Neuronal stem cell (in vitro differentiated cells): ENCODE data around the gene SLC25A4.

Experiments
- DNase-seq: peaks from one replicate; pipeline ENCODE4 v3.0.0-alpha.2; 2013; ENCODE audit warnings: low spot score
- H2AFZ ChIP-seq: one replicate; pipeline ENCODE4 v1.6.1; 2013; ENCODE audit warnings: mild to moderate bottlenecking, low read length, inconsistent platforms
- H2AK5ac ChIP-seq: 2 replicates; pipeline ENCODE4 v1.6.1; 2013; ENCODE audit warnings: low read depth, mild to moderate bottlenecking, inconsistent platforms, low read length, moderate library complexity, mixed read lengths
- H2BK120ac ChIP-seq: 2 replicates; pipeline ENCODE4 v1.6.1; 2013; ENCODE audit warnings: low read depth, mild to moderate bottlenecking, inconsistent platforms, low read length, moderate library complexity, mixed read lengths
- H2BK12ac ChIP-seq: one replicate; pipeline ENCODE4 v1.6.1; 2013; ENCODE audit warnings: low read length, inconsistent platforms
- H2BK15ac ChIP-seq: 2 replicates; pipeline ENCODE4 v1.6.1; 2013; ENCODE audit warnings: mild to moderate bottlenecking, low read length, inconsistent platforms, mixed read lengths
- H2BK5ac ChIP-seq: one replicate; pipeline ENCODE4 v1.6.1; 2013; ENCODE audit warnings: inconsistent platforms, mild to moderate bottlenecking, low read length, moderate library complexity
- H3K14ac ChIP-seq: one replicate; pipeline ENCODE4 v1.6.1; 2013; ENCODE audit warnings: low read length, inconsistent platforms
- H3K18ac ChIP-seq: 2 replicates; pipeline ENCODE4 v1.6.1; 2013; ENCODE audit warnings: low read length, inconsistent platforms
- H3K23ac ChIP-seq: 2 replicates; pipeline ENCODE4 v1.6.1; 2013; ENCODE audit warnings: low read depth, mild to moderate bottlenecking, mixed read lengths, low read length, inconsistent platforms; ENCODE audit not compliant: poor library complexity
- H3K27ac ChIP-seq: replicated peaks from 3 replicates; pipeline ENCODE4 v1.5.1; 2013; ENCODE audit warnings: low read length, inconsistent platforms
- H3K27me3 ChIP-seq, 3 experiments: 2 replicates each; pipeline ENCODE4 v1.6.1; 2013; ENCODE audit warnings: low read length in 3 of 3, mild to moderate bottlenecking in 2 of 3, inconsistent platforms in 1 of 3, low read depth in 1 of 3, mixed read lengths in 1 of 3, moderate library complexity in 1 of 3; ENCODE audit not compliant: control insufficient read depth in 3 of 3, insufficient read depth in 3 of 3
- H3K36me3 ChIP-seq, 2 donors: replicated peaks in 1 of 2; 2 replicates each; pipeline ENCODE4 v1.6.1; 2013; ENCODE audit warnings: low read length in 2 of 2; ENCODE audit not compliant: control insufficient read depth in 2 of 2, insufficient read depth in 2 of 2
- H3K4ac ChIP-seq: 2 replicates; pipeline ENCODE4 v1.6.1; 2013; ENCODE audit warnings: inconsistent platforms, mild to moderate bottlenecking, low read length, moderate library complexity
- H3K4me1 ChIP-seq, 2 donors: 1 replicate in 1 of 2; 2 replicates in 1 of 2; pipeline ENCODE4 v1.6.1; 2013; ENCODE audit warnings: low read length in 2 of 2, low read depth in 1 of 2; ENCODE audit not compliant: control insufficient read depth in 2 of 2, insufficient read depth in 1 of 2
- H3K4me2 ChIP-seq: one replicate; pipeline ENCODE4 v1.6.1; 2013; ENCODE audit warnings: mild to moderate bottlenecking, low read length, inconsistent platforms; ENCODE audit not compliant: insufficient read depth, poor library complexity, severe bottlenecking
- H3K4me3 ChIP-seq, 2 donors: 2 replicates each; pipeline ENCODE4 v1.5.1; 2013; ENCODE audit warnings: low read length in 2 of 2, mild to moderate bottlenecking in 2 of 2, inconsistent platforms in 1 of 2, moderate library complexity in 1 of 2
- H3K79me1 ChIP-seq: one replicate; pipeline ENCODE4 v1.6.1; 2013; ENCODE audit warnings: low read depth, mild to moderate bottlenecking, inconsistent platforms, low read length, moderate library complexity
- H3K9ac ChIP-seq: one replicate; pipeline ENCODE4 v1.6.1; 2013; ENCODE audit warnings: mild to moderate bottlenecking, low read depth, low read length, inconsistent platforms; ENCODE audit not compliant: poor library complexity
- H3K9me3 ChIP-seq, 2 donors: replicated peaks in 1 of 2; 2 replicates each; pipeline versions ENCODE3 to v1.6.1; 2013; ENCODE audit warnings: low read length in 2 of 2, mild to moderate bottlenecking in 2 of 2, inconsistent platforms in 1 of 2, low read depth in 1 of 2, mixed read lengths in 1 of 2, moderate library complexity in 1 of 2; ENCODE audit not compliant: control insufficient read depth in 2 of 2, insufficient read depth in 1 of 2
- H4K8ac ChIP-seq: one replicate; pipeline ENCODE4 v1.6.1; 2013; ENCODE audit warnings: low read depth, mild to moderate bottlenecking, inconsistent platforms, low read length, moderate library complexity
- H4K91ac ChIP-seq: one replicate; pipeline ENCODE4 v1.6.1; 2013; ENCODE audit warnings: low read length, low read depth, mild to moderate bottlenecking, inconsistent platforms; ENCODE audit not compliant: poor library complexity
- WGBS, 2 donors: extraction: QIAGEN DNeasy Blood & Tissue Kit; methylation state at CpG; one replicate each; pipeline ENCODE4 v1.1.7; 2013; ENCODE audit warnings: missing lambda C conversion rate in 2 of 2, mixed read lengths in 1 of 2; ENCODE audit not compliant: insufficient read length in 2 of 2, insufficient replicate concordance in 1 of 2; ENCODE audit errors: extremely low coverage in 2 of 2; 5-methylcytosine and 5-hydroxymethylcytosine counted together

The SLC25A4 gene

DNA sequence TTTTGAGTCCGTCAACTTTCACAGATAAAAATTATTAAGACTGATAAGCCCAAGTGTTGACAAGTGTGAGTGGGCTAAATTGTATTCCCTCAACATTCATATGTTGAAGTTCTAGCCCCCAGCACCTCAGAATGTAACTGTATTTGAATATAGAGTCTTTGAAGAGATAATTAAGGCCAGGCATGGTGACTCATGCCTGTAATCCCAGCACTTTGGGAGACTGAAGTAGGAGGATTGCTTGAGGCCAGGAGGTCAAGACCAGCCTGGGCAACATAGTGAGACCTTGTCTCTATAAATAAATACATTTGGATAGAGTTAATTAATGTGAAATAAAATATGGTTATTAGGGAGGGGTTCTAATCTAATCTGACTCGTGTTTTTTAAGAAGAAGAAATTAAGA is 29.7 kb upstream of the SLC25A4 start:
- Histone ChIP-seq H2BK5ac (no peak overlapping the region), H3K9ac (no peak overlapping the region), H3K14ac (no peak overlapping the region), H2AK5ac (no peak overlapping the region), H3K79me1 (no peaks in the 10 kb centered on the region), H3K18ac (no peak overlapping the region), H2AFZ (no peak overlapping the region), H3K27ac (no peak overlapping the region), H4K8ac (no peak overlapping the region), H2BK120ac (no peak overlapping the region), H3K23ac (no peak overlapping the region), H3K36me3 (no peaks in the 10 kb centered on the region), H2BK15ac (no peak overlapping the region), H4K91ac (no peak overlapping the region), H3K4ac (no peak overlapping the region), H3K4me3 (no peak overlapping the region), H3K27me3 (peaks cover 0 to 11% (median 0%) of the 10 kb centered on the region in 3 experiments), H3K4me2 (no peak overlapping the region), H3K9me3 (no peaks in the 10 kb centered on the region), H2BK12ac (no peak overlapping the region), H3K4me1 (peaks cover 0 to 4% of the 10 kb centered on the region in 2 donors)
- no CpG with 5 or more reads among the region's 2 CpGs for WGBS, 2 donors
- no peak for DNase-seq

DNA sequence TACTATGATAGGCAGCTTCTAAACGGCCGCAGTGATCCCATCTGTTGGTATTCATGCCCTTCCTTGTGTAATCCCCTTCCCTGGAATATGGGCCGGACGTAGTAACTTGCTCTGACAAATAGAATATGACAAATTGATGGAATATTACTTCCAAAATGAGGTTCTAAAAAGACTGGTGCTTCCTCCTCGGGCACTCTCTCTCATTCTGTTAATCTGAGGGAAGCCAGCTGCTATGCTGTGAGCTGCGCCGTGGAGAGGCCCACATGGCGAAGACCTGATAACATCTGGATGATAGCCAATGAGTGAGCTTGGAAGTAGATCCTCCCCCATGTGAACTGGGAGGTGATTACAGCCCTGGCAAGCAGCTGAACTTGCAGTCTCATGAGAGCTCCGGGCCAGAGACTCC is 27.2 kb upstream of the SLC25A4 start:
- H2BK120ac ChIP-seq: no peak overlapping the region
- no peaks in the 10 kb centered on the region for H3K79me1 ChIP-seq
- no peak overlapping the region for H2BK15ac ChIP-seq
- peaks cover 0 to 28% (median 0%) of the 10 kb centered on the region in 3 experiments for H3K27me3 ChIP-seq
- no peak overlapping the region for H3K4ac ChIP-seq
- no peak overlapping the region for H3K4me2 ChIP-seq
- H2BK5ac ChIP-seq: no peak overlapping the region
- no peaks in the 10 kb centered on the region for H3K36me3 ChIP-seq
- H2AFZ ChIP-seq: no peak overlapping the region
- H3K9ac ChIP-seq: no peak overlapping the region
- H4K91ac ChIP-seq: no peak overlapping the region
- no peak overlapping the region for H2AK5ac ChIP-seq
- H3K4me3 ChIP-seq: no peak overlapping the region
- no peak overlapping the region for H3K14ac ChIP-seq
- H2BK12ac ChIP-seq: no peak overlapping the region
- H3K27ac ChIP-seq: no peak overlapping the region
- no peak overlapping the region for H3K23ac ChIP-seq
- no peaks in the 10 kb centered on the region for H3K9me3 ChIP-seq
- no CpG with 5 or more reads among the region's 9 CpGs for WGBS, 2 donors
- H3K18ac ChIP-seq: no peak overlapping the region
- no peak for DNase-seq
- no peak overlapping the region for H4K8ac ChIP-seq
- peaks cover 0 to 8% of the 10 kb centered on the region in 2 donors for H3K4me1 ChIP-seq

DNA sequence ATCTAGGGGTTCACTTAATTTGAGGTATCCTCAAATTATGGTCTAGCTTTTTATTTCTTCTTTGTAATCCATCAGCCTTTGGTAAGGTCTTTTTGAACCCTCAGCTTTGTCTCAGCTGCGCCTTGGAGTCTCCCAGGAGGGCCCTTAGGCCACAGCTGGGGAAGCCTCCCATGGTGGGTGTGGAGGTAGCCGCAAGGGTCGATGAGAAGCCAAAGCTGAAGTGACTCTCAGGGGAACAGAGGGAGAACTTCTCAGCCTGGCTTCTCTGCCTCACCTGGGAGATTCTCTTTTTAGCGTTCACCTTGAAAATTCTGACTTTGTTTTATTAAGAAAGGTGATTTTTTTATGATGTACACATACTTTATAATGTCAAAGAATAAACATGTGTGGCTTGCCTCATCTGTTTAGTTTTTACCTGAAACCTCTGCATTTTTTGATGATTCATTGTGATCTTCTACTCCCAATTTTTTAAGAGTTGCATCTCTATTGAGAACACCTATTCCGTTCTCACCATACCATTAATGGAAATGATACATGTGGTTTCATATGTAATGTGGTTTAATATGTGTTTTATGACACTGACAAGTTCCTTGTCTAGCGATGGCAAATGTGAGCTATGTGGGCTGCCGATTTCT is 25.6 kb upstream of the SLC25A4 start:
- DNase-seq: no peak
- Histone ChIP-seq H2BK120ac (no peak overlapping the region), H2BK12ac (no peak overlapping the region), H3K14ac (no peak overlapping the region), H3K27me3 (peaks cover 0 to 35% (median 0%) of the 10 kb centered on the region in 3 experiments), H3K4me1 (peaks cover 0 to 7% of the 10 kb centered on the region in 2 donors), H4K8ac (no peak overlapping the region), H3K79me1 (no peaks in the 10 kb centered on the region), H2BK5ac (no peak overlapping the region), H3K4me3 (no peak overlapping the region), H2AFZ (no peak overlapping the region), H3K9me3 (no peaks in the 10 kb centered on the region), H2BK15ac (no peak overlapping the region), H4K91ac (no peak overlapping the region), H3K23ac (no peak overlapping the region), H3K9ac (no peak overlapping the region), H3K27ac (no peak overlapping the region), H3K36me3 (no peaks in the 10 kb centered on the region), H3K4ac (no peak overlapping the region), H3K4me2 (no peak overlapping the region), H3K18ac (no peak overlapping the region), H2AK5ac (no peak overlapping the region)
- WGBS, 2 donors: no CpG with 5 or more reads among the region's 7 CpGs

DNA sequence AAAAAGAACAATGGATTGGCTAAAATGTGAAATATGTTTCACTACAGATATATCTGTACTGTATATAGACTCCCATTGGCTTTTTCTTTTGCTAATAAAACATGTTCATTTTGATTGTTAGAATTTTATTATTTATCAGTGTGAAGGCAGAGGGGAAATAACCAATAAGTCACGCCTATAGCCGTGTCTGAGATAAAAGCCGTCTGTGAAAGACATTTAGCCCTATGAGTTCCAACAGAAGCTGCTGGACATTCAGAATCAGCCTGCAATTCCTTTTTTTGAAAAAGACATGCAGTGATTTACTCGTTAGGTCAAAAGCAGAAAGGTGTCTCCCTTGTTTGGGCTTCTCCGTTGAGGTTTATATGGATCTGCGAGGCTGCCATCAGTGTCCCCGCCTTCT is 24.2 kb upstream of the SLC25A4 start:
- H3K36me3 ChIP-seq: no peaks in the 10 kb centered on the region
- peaks cover 0 to 7% of the 10 kb centered on the region in 2 donors for H3K4me1 ChIP-seq
- no peak overlapping the region for H3K18ac ChIP-seq
- H4K91ac ChIP-seq: no peak overlapping the region
- H2BK5ac ChIP-seq: no peak overlapping the region
- H3K27me3 ChIP-seq: peaks cover 0 to 44% (median 0%) of the 10 kb centered on the region in 3 experiments
- no peak overlapping the region for H4K8ac ChIP-seq
- no peak overlapping the region for H3K23ac ChIP-seq
- no peak overlapping the region for H3K4me3 ChIP-seq
- no peaks in the 10 kb centered on the region for H3K79me1 ChIP-seq
- no peak overlapping the region for H2AK5ac ChIP-seq
- H3K9me3 ChIP-seq: no peaks in the 10 kb centered on the region
- no peak overlapping the region for H3K4ac ChIP-seq
- no peak overlapping the region for H3K9ac ChIP-seq
- H2BK15ac ChIP-seq: no peak overlapping the region
- H3K14ac ChIP-seq: no peak overlapping the region
- WGBS, 2 donors: no CpG with 5 or more reads among the region's 7 CpGs
- no peak overlapping the region for H2AFZ ChIP-seq
- no peak overlapping the region for H2BK120ac ChIP-seq
- no peak overlapping the region for H3K27ac ChIP-seq
- no peak overlapping the region for H3K4me2 ChIP-seq
- DNase-seq: no peak
- no peak overlapping the region for H2BK12ac ChIP-seq
